ENCODE data around the gene STAMBPL1. TPM values are rescaled to one million over a fixed set of nuclear protein-coding genes. Genes with fewer than 3 reads are reported as not detected.
A peak's percentile ranks its signal among the peaks of the same experiment; 100 is the strongest.

Gene STAMBPL1
- total RNA-seq, 4 donors from 2014 or later, result 14.4 to 26.3 (median 22.3) TPM

DNA sequence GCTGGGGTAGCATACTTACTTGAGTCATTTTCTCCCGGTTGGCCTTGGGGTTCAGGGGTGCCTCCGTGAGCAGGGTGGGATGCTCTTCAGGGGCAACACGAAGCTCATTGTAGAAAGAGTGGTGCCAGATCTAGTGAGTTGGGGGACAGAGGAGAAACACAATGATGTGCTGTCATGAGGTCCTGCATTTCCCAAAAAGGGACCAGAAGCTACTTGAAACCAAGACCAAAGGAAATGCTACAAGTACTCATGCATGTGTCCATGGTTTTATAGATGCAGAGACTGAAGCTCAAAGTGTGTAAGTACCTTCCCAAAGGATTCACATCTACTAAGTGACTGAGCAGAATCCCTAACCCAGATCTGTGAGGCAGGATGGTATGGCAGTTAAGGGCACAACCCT lies 63.7 kb downstream of the STAMBPL1 start:
- H3K36me3 ChIP-seq, result peaks cover 34 to 98% of the 10 kb centered on the region in 2 donors
- ATAC-seq, result no peak
- WGBS, 2 donors (ENCODE audit: low coverage in 1 of 2), result 39% methylated on average over 3 of the region's 3 CpGs; no CpG with 5 or more reads in 1 of the 2 donors
- H3K4me1 ChIP-seq, result peaks cover 4 to 97% (median 33%) of the 10 kb centered on the region in 3 donors
- peak overlapping the region; percentile 61 to 94 (median 82) for H3K27ac ChIP-seq
- H3K27me3 ChIP-seq, result no peaks in the 10 kb centered on the region
- no peak for TF ChIP-seq POLR2A (IDR thresholded peaks at IDR 0.05)
- TF ChIP-seq, protein P1, sequence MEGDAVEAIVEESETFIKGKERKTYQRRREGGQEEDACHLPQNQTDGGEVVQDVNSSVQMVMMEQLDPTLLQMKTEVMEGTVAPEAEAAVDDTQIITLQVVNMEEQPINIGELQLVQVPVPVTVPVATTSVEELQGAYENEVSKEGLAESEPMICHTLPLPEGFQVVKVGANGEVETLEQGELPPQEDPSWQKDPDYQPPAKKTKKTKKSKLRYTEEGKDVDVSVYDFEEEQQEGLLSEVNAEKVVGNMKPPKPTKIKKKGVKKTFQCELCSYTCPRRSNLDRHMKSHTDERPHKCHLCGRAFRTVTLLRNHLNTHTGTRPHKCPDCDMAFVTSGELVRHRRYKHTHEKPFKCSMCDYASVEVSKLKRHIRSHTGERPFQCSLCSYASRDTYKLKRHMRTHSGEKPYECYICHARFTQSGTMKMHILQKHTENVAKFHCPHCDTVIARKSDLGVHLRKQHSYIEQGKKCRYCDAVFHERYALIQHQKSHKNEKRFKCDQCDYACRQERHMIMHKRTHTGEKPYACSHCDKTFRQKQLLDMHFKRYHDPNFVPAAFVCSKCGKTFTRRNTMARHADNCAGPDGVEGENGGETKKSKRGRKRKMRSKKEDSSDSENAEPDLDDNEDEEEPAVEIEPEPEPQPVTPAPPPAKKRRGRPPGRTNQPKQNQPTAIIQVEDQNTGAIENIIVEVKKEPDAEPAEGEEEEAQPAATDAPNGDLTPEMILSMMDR (IDR thresholded peaks at IDR 0.05), result no peak
- peak; percentile 24 for TF ChIP-seq POLR2AphosphoS5 (IDR thresholded peaks at IDR 0.05)
- TF ChIP-seq EP300 (IDR thresholded peaks at IDR 0.05), result no peak
- peak overlapping the region in 1 of 2 donors; percentile 7 for H3K4me3 ChIP-seq
- H3K9me3 ChIP-seq, result no peaks in the 10 kb centered on the region

DNA sequence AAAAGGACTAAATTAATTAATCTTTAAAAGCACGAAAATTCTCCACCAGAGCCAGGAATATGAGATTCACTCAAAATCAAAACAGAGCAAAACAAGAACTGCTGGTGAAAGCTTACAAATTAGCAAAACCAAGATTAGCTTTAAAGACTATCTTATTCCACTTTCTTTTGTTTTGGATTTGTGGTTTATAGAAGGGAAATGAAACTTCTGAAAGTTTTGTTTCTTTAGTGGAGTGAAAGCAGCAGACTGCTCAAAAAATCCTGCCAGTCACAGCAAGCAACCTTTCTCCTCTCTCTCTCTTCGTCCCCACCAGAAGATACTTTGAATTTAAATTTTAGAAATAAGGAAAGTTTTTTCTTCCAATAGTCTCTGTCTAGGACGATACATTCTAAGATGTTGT lies 64.8 kb downstream of the STAMBPL1 start:
- H3K36me3 ChIP-seq, result peaks cover 31 to 89% of the 10 kb centered on the region in 2 donors
- H3K27me3 ChIP-seq, result no peaks in the 10 kb centered on the region
- TF ChIP-seq, protein P1 (IDR thresholded peaks at IDR 0.05), result no peak
- TF ChIP-seq EP300 (IDR thresholded peaks at IDR 0.05) (no peak), POLR2A (IDR thresholded peaks at IDR 0.05) (no peak), POLR2AphosphoS5 (IDR thresholded peaks at IDR 0.05) (no peak)
- H3K4me3 ChIP-seq, result peak overlapping the region in 1 of 2 donors; percentile 7
- H3K4me1 ChIP-seq, result peaks cover 4 to 89% (median 33%) of the 10 kb centered on the region in 3 donors
- H3K27ac ChIP-seq, result peak overlapping the region; percentile 61 to 94 (median 82)
- ATAC-seq, result no peak
- no peaks in the 10 kb centered on the region for H3K9me3 ChIP-seq
- 29% methylated on average over 3 of the region's 3 CpGs for WGBS, 2 donors (ENCODE audit: low coverage in 1 of 2)

DNA sequence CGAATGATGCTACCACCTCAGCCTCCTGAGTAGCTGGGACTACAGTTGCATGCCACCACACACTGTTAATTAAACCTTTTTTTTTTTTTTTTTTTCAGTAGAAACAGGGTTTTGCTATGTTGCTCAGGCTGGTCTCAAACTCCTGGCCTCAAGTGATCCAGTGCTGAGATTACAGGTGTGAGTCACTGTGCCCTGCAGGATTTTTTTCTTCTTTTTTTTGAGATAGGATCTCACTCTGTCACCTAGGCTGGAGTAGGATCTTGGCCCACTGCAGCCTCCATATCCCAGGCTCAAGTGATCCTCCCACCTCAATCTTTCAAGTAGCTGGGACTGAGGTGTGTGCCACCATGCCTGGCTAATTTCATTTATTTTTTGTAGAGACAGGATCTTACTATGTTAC lies 66.2 kb downstream of the STAMBPL1 start:
- Histone ChIP-seq H3K27ac (peak overlapping the region; percentile 48 to 94 (median 82)), H3K4me3 (peak overlapping the region; percentile 3 to 56), H3K4me1 (peaks cover 4 to 86% (median 27%) of the 10 kb centered on the region in 3 donors), H3K36me3 (peaks cover 23 to 76% of the 10 kb centered on the region in 2 donors), H3K9me3 (no peaks in the 10 kb centered on the region), H3K27me3 (no peaks in the 10 kb centered on the region)
- 25 to 62% methylated on average over 1 of the region's 1 CpG for WGBS, 2 donors (ENCODE audit: low coverage in 1 of 2)
- TF ChIP-seq POLR2A (IDR thresholded peaks at IDR 0.05) (no peak), EP300 (IDR thresholded peaks at IDR 0.05) (no peak), POLR2AphosphoS5 (IDR thresholded peaks at IDR 0.05) (no peak)
- TF ChIP-seq, protein P1 (IDR thresholded peaks at IDR 0.05), result no peak
- peak; percentile 14 for ATAC-seq

DNA sequence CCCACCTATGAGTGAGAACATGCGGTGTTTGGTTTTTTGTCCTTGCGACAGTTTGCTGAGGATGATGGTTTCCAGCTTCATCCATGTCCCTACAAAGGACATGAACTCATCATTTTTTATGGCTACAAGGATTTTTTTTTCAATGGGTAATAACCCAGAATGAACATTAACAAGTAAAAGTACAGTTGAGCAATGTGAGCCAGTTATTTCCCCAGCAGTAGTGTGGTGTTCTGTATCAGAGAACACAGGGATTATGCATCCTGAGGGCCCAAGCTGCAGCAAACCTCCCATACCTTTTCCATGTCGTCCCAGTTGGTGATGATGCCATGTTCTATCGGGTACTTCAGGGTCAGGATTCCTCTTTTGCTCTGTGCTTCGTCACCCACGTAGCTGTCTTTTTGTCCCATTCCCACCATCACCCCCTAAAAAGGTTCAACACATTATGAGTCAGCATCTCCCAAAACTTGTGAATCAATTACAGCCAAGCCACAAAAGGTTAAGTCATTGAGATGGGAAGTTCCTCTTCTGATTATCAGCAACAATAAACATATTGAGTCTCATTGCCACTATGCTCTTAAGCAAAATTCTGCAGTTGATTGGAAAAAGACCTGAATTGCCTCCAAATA lies 67.0 kb downstream of the STAMBPL1 start:
- no peak for ATAC-seq
- Histone ChIP-seq H3K27me3 (no peaks in the 10 kb centered on the region), H3K36me3 (peaks cover 22 to 67% of the 10 kb centered on the region in 2 donors), H3K4me1 (peaks cover 4 to 81% (median 24%) of the 10 kb centered on the region in 3 donors), H3K4me3 (peak overlapping the region; percentile 56 to 100), H3K9me3 (no peaks in the 10 kb centered on the region), H3K27ac (peak overlapping the region; percentile 85 to 100 (median 91))
- TF ChIP-seq POLR2AphosphoS5 (IDR thresholded peaks at IDR 0.05), result peak; percentile 55
- TF ChIP-seq POLR2A (IDR thresholded peaks at IDR 0.05), result no peak
- TF ChIP-seq, protein P1 (IDR thresholded peaks at IDR 0.05), result no peak
- WGBS, 2 donors (ENCODE audit: low coverage in 1 of 2), result 17 to 62% methylated on average over 1 to 6 of the region's 6 CpGs

DNA sequence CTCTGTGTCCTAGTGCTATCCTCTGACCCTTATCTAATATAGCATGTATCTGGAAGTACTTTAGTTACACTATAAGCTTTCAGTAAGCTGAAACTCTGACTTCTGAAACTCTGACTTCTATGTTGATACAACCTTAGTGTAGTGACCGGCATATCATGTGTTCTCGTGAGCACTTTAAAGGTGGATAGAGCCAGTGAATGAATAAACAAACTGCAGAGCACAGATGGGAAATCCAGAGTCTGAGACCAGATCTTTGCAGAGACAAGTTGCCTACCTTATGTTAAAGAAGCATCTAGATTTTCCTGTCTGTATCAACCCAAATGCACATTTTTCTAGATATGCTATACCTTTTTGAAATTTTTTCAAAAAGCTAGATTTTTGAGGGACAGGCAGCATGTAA lies 69.0 kb downstream of the STAMBPL1 start:
- no peak for ATAC-seq
- Histone ChIP-seq H3K4me1 (peaks cover 0 to 78% (median 24%) of the 10 kb centered on the region in 3 donors), H3K4me3 (peak overlapping the region; percentile 56 to 100), H3K9me3 (no peaks in the 10 kb centered on the region), H3K36me3 (peaks cover 12 to 47% of the 10 kb centered on the region in 2 donors), H3K27ac (peak overlapping the region; percentile 85 to 100 (median 91)), H3K27me3 (no peaks in the 10 kb centered on the region)
- 30% methylated on average over 2 of the region's 2 CpGs; no CpG with 5 or more reads in 1 of the 2 donors for WGBS, 2 donors (ENCODE audit: low coverage in 1 of 2)
- TF ChIP-seq POLR2AphosphoS5 (IDR thresholded peaks at IDR 0.05) (peak; percentile 4), POLR2A (IDR thresholded peaks at IDR 0.05) (no peak)
